ENCODE measurements around the gene SNTA1. TPM values are rescaled to one million over a fixed set of nuclear protein-coding genes. Genes with fewer than 3 reads are reported as not detected.

The SNTA1 gene
- total and polyA plus RNA-seq, 2 of the 13 experiments (the other 11 are each of a cell fraction or from before 2014, with no cell fraction given) = 16.4 to 18.3 TPM

DNA sequence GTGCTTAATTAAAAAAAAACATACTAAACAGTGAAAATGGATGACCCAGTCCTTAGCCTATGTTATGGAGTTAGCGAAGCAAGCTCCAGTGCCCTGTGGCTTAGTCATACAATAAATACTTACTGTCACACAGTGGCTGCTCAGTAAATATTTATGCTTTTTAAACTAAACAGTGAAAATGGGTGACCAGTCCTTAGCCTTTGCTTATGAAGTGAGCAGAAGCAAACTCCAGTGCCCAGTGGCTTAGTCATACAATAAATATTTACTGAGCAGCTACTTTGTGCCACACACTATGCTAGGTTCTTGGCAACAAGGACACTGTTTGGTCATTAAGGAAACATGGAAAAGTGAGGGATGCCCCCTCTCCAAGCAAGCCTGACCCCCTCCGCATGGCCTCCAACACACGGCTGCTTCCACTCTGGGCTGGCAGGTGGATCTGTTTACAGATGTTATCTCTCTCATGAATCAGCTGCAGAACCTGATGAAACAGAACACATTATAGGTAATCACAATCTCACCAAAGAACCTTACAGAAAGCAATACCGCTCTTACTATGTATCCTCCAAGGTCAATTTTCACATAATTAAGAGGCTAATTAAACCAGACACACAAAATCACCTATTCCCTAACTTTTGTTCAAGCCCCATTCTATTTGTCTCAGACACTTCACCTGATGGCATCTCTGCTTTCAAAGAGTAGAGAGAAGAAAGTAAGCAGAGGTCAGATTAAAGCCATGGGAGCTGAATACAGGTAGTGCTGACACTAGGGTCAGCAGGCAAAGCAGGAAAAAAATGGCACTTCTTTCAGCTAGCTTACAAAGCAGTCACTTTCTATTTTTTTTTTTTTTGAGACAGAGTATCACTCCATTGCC is 69.6 kb downstream of the SNTA1 start (continued):
- TF ChIP-seq, protein P1, sequence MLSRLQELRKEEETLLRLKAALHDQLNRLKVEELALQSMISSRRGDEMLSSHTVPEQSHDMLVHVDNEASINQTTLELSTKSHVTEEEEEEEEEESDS (CRISPR knock-in tag; IDR thresholded peaks at IDR 0.05; ENCODE audit: borderline replicate concordance) = no peak
- TF ChIP-seq, protein P2, sequence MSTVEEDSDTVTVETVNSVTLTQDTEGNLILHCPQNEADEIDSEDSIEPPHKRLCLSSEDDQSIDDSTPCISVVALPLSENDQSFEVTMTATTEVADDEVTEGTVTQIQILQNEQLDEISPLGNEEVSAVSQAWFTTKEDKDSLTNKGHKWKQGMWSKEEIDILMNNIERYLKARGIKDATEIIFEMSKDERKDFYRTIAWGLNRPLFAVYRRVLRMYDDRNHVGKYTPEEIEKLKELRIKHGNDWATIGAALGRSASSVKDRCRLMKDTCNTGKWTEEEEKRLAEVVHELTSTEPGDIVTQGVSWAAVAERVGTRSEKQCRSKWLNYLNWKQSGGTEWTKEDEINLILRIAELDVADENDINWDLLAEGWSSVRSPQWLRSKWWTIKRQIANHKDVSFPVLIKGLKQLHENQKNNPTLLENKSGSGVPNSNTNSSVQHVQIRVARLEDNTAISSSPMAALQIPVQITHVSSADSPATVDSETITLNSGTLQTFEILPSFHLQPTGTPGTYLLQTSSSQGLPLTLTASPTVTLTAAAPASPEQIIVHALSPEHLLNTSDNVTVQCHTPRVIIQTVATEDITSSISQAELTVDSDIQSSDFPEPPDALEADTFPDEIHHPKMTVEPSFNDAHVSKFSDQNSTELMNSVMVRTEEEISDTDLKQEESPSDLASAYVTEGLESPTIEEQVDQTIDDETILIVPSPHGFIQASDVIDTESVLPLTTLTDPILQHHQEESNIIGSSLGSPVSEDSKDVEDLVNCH (CRISPR knock-in tag; IDR thresholded peaks at IDR 0.05) = no peak
- TF ChIP-seq ZNF644 (CRISPR knock-in tag; IDR thresholded peaks at IDR 0.05; ENCODE audit: low read depth) = peak; percentile 89
- TF ChIP-seq SIX4 (CRISPR knock-in tag; IDR thresholded peaks at IDR 0.05) = peak; percentile 85
- peak; percentile 95 for TF ChIP-seq NCOA2 (CRISPR knock-in tag; IDR thresholded peaks at IDR 0.05)
- TF ChIP-seq, protein P3, sequence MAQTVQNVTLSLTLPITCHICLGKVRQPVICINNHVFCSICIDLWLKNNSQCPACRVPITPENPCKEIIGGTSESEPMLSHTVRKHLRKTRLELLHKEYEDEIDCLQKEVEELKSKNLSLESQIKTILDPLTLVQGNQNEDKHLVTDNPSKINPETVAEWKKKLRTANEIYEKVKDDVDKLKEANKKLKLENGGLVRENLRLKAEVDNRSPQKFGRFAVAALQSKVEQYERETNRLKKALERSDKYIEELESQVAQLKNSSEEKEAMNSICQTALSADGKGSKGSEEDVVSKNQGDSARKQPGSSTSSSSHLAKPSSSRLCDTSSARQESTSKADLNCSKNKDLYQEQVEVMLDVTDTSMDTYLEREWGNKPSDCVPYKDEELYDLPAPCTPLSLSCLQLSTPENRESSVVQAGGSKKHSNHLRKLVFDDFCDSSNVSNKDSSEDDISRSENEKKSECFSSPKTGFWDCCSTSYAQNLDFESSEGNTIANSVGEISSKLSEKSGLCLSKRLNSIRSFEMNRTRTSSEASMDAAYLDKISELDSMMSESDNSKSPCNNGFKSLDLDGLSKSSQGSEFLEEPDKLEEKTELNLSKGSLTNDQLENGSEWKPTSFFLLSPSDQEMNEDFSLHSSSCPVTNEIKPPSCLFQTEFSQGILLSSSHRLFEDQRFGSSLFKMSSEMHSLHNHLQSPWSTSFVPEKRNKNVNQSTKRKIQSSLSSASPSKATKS (CRISPR knock-in tag; IDR thresholded peaks at IDR 0.05) = peak; percentile 68; the same call in 1 of the 2 replicates
- TF ChIP-seq JUN (CRISPR knock-in tag; IDR thresholded peaks at IDR 0.05) = peak; percentile 99
- TF ChIP-seq ZNF777 (CRISPR knock-in tag; IDR thresholded peaks at IDR 0.05) = no peak
- TF ChIP-seq, protein P4, sequence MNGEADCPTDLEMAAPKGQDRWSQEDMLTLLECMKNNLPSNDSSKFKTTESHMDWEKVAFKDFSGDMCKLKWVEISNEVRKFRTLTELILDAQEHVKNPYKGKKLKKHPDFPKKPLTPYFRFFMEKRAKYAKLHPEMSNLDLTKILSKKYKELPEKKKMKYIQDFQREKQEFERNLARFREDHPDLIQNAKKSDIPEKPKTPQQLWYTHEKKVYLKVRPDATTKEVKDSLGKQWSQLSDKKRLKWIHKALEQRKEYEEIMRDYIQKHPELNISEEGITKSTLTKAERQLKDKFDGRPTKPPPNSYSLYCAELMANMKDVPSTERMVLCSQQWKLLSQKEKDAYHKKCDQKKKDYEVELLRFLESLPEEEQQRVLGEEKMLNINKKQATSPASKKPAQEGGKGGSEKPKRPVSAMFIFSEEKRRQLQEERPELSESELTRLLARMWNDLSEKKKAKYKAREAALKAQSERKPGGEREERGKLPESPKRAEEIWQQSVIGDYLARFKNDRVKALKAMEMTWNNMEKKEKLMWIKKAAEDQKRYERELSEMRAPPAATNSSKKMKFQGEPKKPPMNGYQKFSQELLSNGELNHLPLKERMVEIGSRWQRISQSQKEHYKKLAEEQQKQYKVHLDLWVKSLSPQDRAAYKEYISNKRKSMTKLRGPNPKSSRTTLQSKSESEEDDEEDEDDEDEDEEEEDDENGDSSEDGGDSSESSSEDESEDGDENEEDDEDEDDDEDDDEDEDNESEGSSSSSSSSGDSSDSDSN (CRISPR knock-in tag; IDR thresholded peaks at IDR 0.05) = peak; percentile 53
- peak; percentile 97 for TF ChIP-seq ISL2 (CRISPR knock-in tag; IDR thresholded peaks at IDR 0.05)
- no peak for TF ChIP-seq SP4 (CRISPR knock-in tag; IDR thresholded peaks at IDR 0.05)
- TF ChIP-seq SMAD9 (CRISPR knock-in tag; IDR thresholded peaks at IDR 0.05) = no peak
- peak; percentile 86; the same call in 1 of the 2 replicates for TF ChIP-seq FOXC1 (CRISPR knock-in tag; IDR thresholded peaks at IDR 0.05; ENCODE audit: borderline replicate concordance)
- peak; percentile 86 for TF ChIP-seq THAP11 (CRISPR knock-in tag; IDR thresholded peaks at IDR 0.05)
- TF ChIP-seq, protein P5, sequence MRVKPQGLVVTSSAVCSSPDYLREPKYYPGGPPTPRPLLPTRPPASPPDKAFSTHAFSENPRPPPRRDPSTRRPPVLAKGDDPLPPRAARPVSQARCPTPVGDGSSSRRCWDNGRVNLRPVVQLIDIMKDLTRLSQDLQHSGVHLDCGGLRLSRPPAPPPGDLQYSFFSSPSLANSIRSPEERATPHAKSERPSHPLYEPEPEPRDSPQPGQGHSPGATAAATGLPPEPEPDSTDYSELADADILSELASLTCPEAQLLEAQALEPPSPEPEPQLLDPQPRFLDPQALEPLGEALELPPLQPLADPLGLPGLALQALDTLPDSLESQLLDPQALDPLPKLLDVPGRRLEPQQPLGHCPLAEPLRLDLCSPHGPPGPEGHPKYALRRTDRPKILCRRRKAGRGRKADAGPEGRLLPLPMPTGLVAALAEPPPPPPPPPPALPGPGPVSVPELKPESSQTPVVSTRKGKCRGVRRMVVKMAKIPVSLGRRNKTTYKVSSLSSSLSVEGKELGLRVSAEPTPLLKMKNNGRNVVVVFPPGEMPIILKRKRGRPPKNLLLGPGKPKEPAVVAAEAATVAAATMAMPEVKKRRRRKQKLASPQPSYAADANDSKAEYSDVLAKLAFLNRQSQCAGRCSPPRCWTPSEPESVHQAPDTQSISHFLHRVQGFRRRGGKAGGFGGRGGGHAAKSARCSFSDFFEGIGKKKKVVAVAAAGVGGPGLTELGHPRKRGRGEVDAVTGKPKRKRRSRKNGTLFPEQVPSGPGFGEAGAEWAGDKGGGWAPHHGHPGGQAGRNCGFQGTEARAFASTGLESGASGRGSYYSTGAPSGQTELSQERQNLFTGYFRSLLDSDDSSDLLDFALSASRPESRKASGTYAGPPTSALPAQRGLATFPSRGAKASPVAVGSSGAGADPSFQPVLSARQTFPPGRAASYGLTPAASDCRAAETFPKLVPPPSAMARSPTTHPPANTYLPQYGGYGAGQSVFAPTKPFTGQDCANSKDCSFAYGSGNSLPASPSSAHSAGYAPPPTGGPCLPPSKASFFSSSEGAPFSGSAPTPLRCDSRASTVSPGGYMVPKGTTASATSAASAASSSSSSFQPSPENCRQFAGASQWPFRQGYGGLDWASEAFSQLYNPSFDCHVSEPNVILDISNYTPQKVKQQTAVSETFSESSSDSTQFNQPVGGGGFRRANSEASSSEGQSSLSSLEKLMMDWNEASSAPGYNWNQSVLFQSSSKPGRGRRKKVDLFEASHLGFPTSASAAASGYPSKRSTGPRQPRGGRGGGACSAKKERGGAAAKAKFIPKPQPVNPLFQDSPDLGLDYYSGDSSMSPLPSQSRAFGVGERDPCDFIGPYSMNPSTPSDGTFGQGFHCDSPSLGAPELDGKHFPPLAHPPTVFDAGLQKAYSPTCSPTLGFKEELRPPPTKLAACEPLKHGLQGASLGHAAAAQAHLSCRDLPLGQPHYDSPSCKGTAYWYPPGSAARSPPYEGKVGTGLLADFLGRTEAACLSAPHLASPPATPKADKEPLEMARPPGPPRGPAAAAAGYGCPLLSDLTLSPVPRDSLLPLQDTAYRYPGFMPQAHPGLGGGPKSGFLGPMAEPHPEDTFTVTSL (CRISPR knock-in tag; IDR thresholded peaks at IDR 0.05; ENCODE audit: borderline replicate concordance) = peak; percentile 100
- peak; percentile 97 for TF ChIP-seq RARA (CRISPR knock-in tag; IDR thresholded peaks at IDR 0.05)
